Neutrophil (primary cell): ENCODE measurements around the gene HSBP1L1.

ENCODE experiments used
- H3K27ac ChIP-seq: fragments of 200-600 bp; sonication (generic); 2 replicates; pipeline ENCODE4 v1.5.1; 2016; ENCODE audit warnings: mild to moderate bottlenecking, moderate library complexity
- H3K27me3 ChIP-seq: fragments of 200-600 bp; sonication (generic); 2 replicates; pipeline ENCODE4 v1.6.0; 2016; ENCODE audit warnings: mild to moderate bottlenecking
- H3K36me3 ChIP-seq: fragments of 200-600 bp; sonication (generic); 2 replicates; pipeline ENCODE4 v1.5.1; 2017
- H3K4me1 ChIP-seq, 2 experiments: fragments of 200-600 bp in 1 of 2; sonication (generic) in 1 of 2; 1 replicate in 1 of 2; 2 replicates in 1 of 2; pipeline versions ENCODE4 v1.5.1 to v1.6.1; 2013 to 2016; ENCODE audit warnings: low read depth in 1 of 2, low read length in 1 of 2, mild to moderate bottlenecking in 1 of 2, moderate library complexity in 1 of 2; ENCODE audit not compliant: control insufficient read depth in 1 of 2, insufficient read depth in 1 of 2
- H3K4me3 ChIP-seq, 2 experiments: fragments of 200-600 bp in 1 of 2; sonication (generic) in 1 of 2; 1 replicate in 1 of 2; 2 replicates in 1 of 2; pipeline ENCODE4 v1.5.1; 2013 to 2016; ENCODE audit warnings: low read depth in 1 of 2, low read length in 1 of 2, mild to moderate bottlenecking in 1 of 2, moderate library complexity in 1 of 2
- H3K9me3 ChIP-seq: fragments of 200-600 bp; sonication (generic); 2 replicates; pipeline ENCODE4 v1.5.1; 2016
- CTCF ChIP-seq: fragments of 200-600 bp; sonication (generic); IDR thresholded peaks from 2 replicates; pipeline ENCODE4 v1.5.1; 2016; ENCODE audit warnings: antibody characterized with exemption

Gene HSBP1L1

GRCh38 chr18:79936641-79937040 is 27.8 kb upstream of the HSBP1L1 start:
- Histone ChIP-seq H3K36me3 (peaks cover 45% of the 10 kb centered on the region), H3K27me3 (no peaks in the 10 kb centered on the region), H3K4me3 (no peak overlapping the region), H3K9me3 (peaks cover 3% of the 10 kb centered on the region), H3K4me1 (no peaks in the 10 kb centered on the region), H3K27ac (no peak overlapping the region)
- no peak for TF ChIP-seq CTCF

- Histone ChIP-seq H3K27me3 (no peaks in the 10 kb centered on the region), H3K9me3 (peaks cover 3% of the 10 kb centered on the region), H3K27ac (no peak overlapping the region), H3K4me3 (no peak overlapping the region), H3K4me1 (no peaks in the 10 kb centered on the region), H3K36me3 (peaks cover 51% of the 10 kb centered on the region)
- TF ChIP-seq CTCF: no peak
Measured at GRCh38 chr18:79937103-79937860, 27.2 kb upstream of the HSBP1L1 start.

- Histone ChIP-seq H3K27me3 (no peaks in the 10 kb centered on the region), H3K4me1 (no peaks in the 10 kb centered on the region), H3K4me3 (no peak overlapping the region), H3K36me3 (peaks cover 60% of the 10 kb centered on the region), H3K27ac (no peak overlapping the region), H3K9me3 (peaks cover 3% of the 10 kb centered on the region)
- TF ChIP-seq CTCF: no peak
Measured at GRCh38 chr18:79938196-79938595, 26.2 kb upstream of the HSBP1L1 start.

- Histone ChIP-seq H3K36me3 (peaks cover 66% of the 10 kb centered on the region), H3K4me1 (no peaks in the 10 kb centered on the region), H3K9me3 (no peaks in the 10 kb centered on the region), H3K27me3 (no peaks in the 10 kb centered on the region), H3K4me3 (no peak overlapping the region), H3K27ac (no peak overlapping the region)
- TF ChIP-seq CTCF: no peak
Measured at GRCh38 chr18:79939096-79939495, 25.3 kb upstream of the HSBP1L1 start.

GRCh38 chr18:79940126-79940813 is 24.2 kb upstream of the HSBP1L1 start:
- H3K4me1 ChIP-seq: no peaks in the 10 kb centered on the region
- no peak overlapping the region for H3K4me3 ChIP-seq
- no peaks in the 10 kb centered on the region for H3K27me3 ChIP-seq
- peaks cover 57% of the 10 kb centered on the region for H3K36me3 ChIP-seq
- no peak overlapping the region for H3K27ac ChIP-seq
- H3K9me3 ChIP-seq: no peaks in the 10 kb centered on the region
- TF ChIP-seq CTCF: no peak
